KG1 (cell line): ENCODE results near the gene ZFP30.
"Not testable (repeated sequence)": the region's sequence is repeated elsewhere in the genome, so short reads cannot be mapped to it uniquely, and the experiment has no call there.

ENCODE experiments used
- DNase-seq: peaks from one replicate; lab custom pipeline; 2025; lab: John Stamatoyannopoulos, UW

The ZFP30 gene

GRCh38 chr19:37655301-37655688 is at the start of gene ZFP30:
TSS of gene ZFP30 (minus strand) at chr19:37655465. CDS start at chr19:37647822, 7,643 bp downstream.
- DNase-seq: peak; percentile 48

GRCh38 chr19:37699057-37699456 is 43.8 kb upstream of the ZFP30 start:
- no peak for DNase-seq

- no peak for DNase-seq
Measured at GRCh38 chr19:37698216-37698615, 43.0 kb upstream of the ZFP30 start.

- DNase-seq: no peak
Measured at GRCh38 chr19:37695144-37695899, 40.1 kb upstream of the ZFP30 start.

GRCh38 chr19:37692956-37693620 is 37.8 kb upstream of the ZFP30 start:
- DNase-seq: no peak

GRCh38 chr19:37691881-37692504 is 36.7 kb upstream of the ZFP30 start:
- peak; percentile 45 for DNase-seq

- no peak for DNase-seq
Measured at GRCh38 chr19:37683520-37683919, 28.3 kb upstream of the ZFP30 start.

GRCh38 chr19:37669450-37669914 is 14.2 kb upstream of the ZFP30 start:
- DNase-seq: no peak

- DNase-seq: not testable (repeated sequence)
Measured at GRCh38 chr19:37657157-37657556, 1.9 kb upstream of the ZFP30 start.

- DNase-seq: peak; percentile 40
Measured at GRCh38 chr19:37655689-37656371, 565 bp upstream of the ZFP30 start.

- DNase-seq: peak; percentile 41
Measured at GRCh38 chr19:37654629-37655300, 500 bp downstream of the ZFP30 start.

GRCh38 chr19:37654118-37654517 is 1.1 kb downstream of the ZFP30 start:
- no peak for DNase-seq

GRCh38 chr19:37635076-37636056 is 19.9 kb downstream of the ZFP30 start:
- no peak for DNase-seq

- DNase-seq: peak; percentile 24
Measured at GRCh38 chr19:37594982-37595382, 60.3 kb downstream of the ZFP30 start.

GRCh38 chr19:37594304-37594981 is 60.8 kb downstream of the ZFP30 start, which contains the start of the genes ZNF540 and ZNF571:
TSS of gene ZNF540 (plus strand) at chr19:37594876. CDS start at chr19:37598448, 3,572 bp downstream.
TSS of gene ZNF571 (minus strand) at chr19:37594792. CDS start at chr19:37586676, 8,116 bp downstream.
- peak; percentile 75 for DNase-seq

- no peak for DNase-seq
Measured at GRCh38 chr19:37593996-37594303, 61.3 kb downstream of the ZFP30 start.

GRCh38 chr19:37583340-37583739 is 71.9 kb downstream of the ZFP30 start:
- no peak for DNase-seq

GRCh38 chr19:37572203-37572602 is 83.1 kb downstream of the ZFP30 start:
- no peak for DNase-seq

- DNase-seq: no peak
Measured at GRCh38 chr19:37565370-37565669, 89.9 kb downstream of the ZFP30 start.
